Measurements from ENCODE around the gene CMTM3.

DNA sequence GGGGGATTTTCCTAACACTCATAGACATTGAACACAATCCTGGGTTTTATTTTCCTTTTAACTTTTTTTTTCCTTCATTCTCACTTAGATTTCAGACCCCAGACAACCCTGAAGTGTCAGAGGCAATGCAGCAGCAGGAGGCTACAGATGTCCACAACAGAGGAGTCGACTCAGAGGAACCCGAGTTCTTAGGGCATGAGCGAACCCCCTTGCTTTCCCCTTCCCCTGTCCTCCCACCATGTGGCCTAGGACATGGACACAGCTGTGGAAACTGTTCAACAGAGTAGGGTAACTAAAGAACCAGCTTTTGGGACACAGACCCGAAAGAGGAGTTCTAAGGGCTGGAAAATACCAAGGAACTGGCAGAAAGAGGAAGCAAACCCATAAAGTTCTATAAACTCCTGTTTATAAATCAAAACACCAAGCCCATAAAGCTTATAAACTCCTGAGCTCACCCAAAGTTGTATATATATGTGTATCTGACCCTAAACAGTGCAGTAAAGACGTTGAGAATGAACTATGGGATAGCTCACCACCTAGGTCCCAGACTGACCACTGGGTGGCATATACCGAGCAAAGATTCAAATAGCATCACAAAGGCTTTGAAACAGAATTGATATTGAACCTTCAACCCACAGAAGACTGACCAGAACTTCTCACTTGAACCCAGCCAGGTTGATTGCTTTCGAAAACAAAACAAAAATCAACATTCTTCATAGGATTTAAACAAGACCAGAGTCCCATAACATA is 58.1 kb downstream of the CMTM3 start:
- TF ChIP-seq POLR2A (IDR thresholded peaks at IDR 0.05; ENCODE audit: low read depth, low read length) (no peak), CTCF (conservative IDR thresholded peaks at IDR 0.05; ENCODE audit: low read depth, low read length) (peak; percentile 51), ELK1 (IDR thresholded peaks at IDR 0.05; ENCODE audit: borderline replicate concordance, low read depth, low read length) (no peak), CEBPB (IDR thresholded peaks at IDR 0.05; ENCODE audit: low read depth, low read length) (no peak), RFX5 (IDR thresholded peaks at IDR 0.05; ENCODE audit: low read depth, low read length) (no peak)
